H1 (cell line): ENCODE data around the gene MYLK3. TPM values are rescaled to one million over a fixed set of nuclear protein-coding genes. Genes with fewer than 3 reads are reported as not detected.

ENCODE experiments used
- polyA plus RNA-seq, 7 experiments: library from polyadenylated mRNA; depleted of rRNA in 3 of 7; stranded (reverse) in 5 of 7; unstranded in 2 of 7; fragments of >200 nt in 5 of 7; fragments of 200-250 nt in 2 of 7; gene quantifications; 1 replicate in 5 of 7; 2 replicates in 1 of 7; 4 replicates in 1 of 7; pipeline versions ENCODE4 v1.2.1 to v1.2.3, GENCODE V29; 2011 to 2013; ENCODE audit warnings: missing spikeins in 2 of 7, mixed read lengths in 2 of 7
- total RNA-seq: library from RNA; stranded (reverse); fragmentation: NEBNext Ultra II Directional; extraction: Animal tissue kit (Norgen Biotek cat#: 25700); gene quantifications from 2 replicates; pipeline ENCODE4 v1.2.1, GENCODE V29; 2021

Gene MYLK3
- total and polyA plus RNA-seq, 2 of the 8 experiments (the other 6 are each of a cell fraction or from before 2014, with no cell fraction given): 0.14 to 0.35 TPM

Other genes with a start within 250 kb of the MYLK3 start
- gene SHCBP1, start 127.0 kb downstream of the MYLK3 start, total RNA-seq: 14.8 and 15.3 TPM in 2 replicates
- 3.9 and 5.7 TPM in 2 replicates for gene SHCBP1, start 127.0 kb downstream of the MYLK3 start, polyA plus RNA-seq (2011; rRNA removed)
- 58.1 and 66.9 TPM in 2 replicates for gene VPS35, start 59.2 kb downstream of the MYLK3 start, total RNA-seq
- gene VPS35, start 59.2 kb downstream of the MYLK3 start, polyA plus RNA-seq (2011; rRNA removed): 8.9 and 10.3 TPM in 2 replicates
- 64.7 and 67.4 TPM in 2 replicates for gene ORC6, start 58.7 kb downstream of the MYLK3 start, total RNA-seq
- gene ORC6, start 58.7 kb downstream of the MYLK3 start, polyA plus RNA-seq (2011; rRNA removed): 35.5 and 41.8 TPM in 2 replicates
- gene C16orf87, start 82.8 kb upstream of the MYLK3 start, total RNA-seq: 20.6 and 21.8 TPM in 2 replicates
- 3.4 and 4.8 TPM in 2 replicates for gene C16orf87, start 82.8 kb upstream of the MYLK3 start, polyA plus RNA-seq (2011; rRNA removed)
- gene GPT2, start 136.0 kb upstream of the MYLK3 start, total RNA-seq: 86.3 and 94.1 TPM in 2 replicates
- 71.6 and 121 TPM in 2 replicates for gene GPT2, start 136.0 kb upstream of the MYLK3 start, polyA plus RNA-seq (2011; rRNA removed)
- gene DNAJA2, start 225.3 kb upstream of the MYLK3 start, total RNA-seq: 93.8 and 97.4 TPM in 2 replicates
- gene DNAJA2, start 225.3 kb upstream of the MYLK3 start, polyA plus RNA-seq (2011; rRNA removed): 6.3 and 9.4 TPM in 2 replicates